Peyer's patch (tissue), 4 donors: Measurements from ENCODE around the gene PPIE.

Experiments used
- POLR2A ChIP-seq, 2 donors: fragments of 450-650 bp; IDR thresholded peaks; one replicate each; pipeline ENCODE4 v1.5.1; 2017; ENCODE audit warnings: antibody characterized with exemption in 2 of 2, mild to moderate bottlenecking in 2 of 2, moderate library complexity in 2 of 2
- TF ChIP-seq, protein P1 (sequence below), 6 experiments: fragments of 450-650 bp in 4 of 6; fragments of 200-600 bp in 2 of 6; sonication (generic) in 1 of 6; IDR thresholded peaks; one replicate each; pipeline ENCODE4 v1.5.1; 2017 to 2019; ENCODE audit warnings: antibody characterized with exemption in 6 of 6, mild to moderate bottlenecking in 3 of 6, moderate library complexity in 1 of 6

DNA sequence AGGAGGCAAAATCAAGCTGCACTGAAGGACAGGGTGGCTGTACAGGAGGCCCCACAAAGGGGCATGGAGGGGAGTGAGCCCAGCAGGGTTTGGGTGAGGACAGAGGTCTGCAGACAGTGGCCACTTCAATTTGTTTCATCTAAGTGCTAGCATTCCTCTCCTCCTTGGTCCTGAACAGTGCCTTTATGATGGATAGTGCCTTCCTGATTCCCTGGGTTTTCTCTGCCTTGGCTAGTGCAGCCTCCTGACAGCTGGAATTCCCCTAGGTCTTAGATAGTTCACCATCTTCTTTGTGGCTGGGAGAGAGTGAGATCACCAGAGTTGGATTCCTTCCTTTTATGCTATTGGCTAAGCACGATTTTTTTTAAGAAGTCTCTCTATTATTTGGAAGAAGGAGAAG is 43.7 kb upstream of the PPIE start:
- TF ChIP-seq, protein P1, sequence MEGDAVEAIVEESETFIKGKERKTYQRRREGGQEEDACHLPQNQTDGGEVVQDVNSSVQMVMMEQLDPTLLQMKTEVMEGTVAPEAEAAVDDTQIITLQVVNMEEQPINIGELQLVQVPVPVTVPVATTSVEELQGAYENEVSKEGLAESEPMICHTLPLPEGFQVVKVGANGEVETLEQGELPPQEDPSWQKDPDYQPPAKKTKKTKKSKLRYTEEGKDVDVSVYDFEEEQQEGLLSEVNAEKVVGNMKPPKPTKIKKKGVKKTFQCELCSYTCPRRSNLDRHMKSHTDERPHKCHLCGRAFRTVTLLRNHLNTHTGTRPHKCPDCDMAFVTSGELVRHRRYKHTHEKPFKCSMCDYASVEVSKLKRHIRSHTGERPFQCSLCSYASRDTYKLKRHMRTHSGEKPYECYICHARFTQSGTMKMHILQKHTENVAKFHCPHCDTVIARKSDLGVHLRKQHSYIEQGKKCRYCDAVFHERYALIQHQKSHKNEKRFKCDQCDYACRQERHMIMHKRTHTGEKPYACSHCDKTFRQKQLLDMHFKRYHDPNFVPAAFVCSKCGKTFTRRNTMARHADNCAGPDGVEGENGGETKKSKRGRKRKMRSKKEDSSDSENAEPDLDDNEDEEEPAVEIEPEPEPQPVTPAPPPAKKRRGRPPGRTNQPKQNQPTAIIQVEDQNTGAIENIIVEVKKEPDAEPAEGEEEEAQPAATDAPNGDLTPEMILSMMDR (IDR thresholded peaks at IDR 0.05), result no peak
- no peak for TF ChIP-seq POLR2A (IDR thresholded peaks at IDR 0.05)
